Lower leg skin (tissue), 3 donors: ENCODE results near the gene SYCP2.

Source experiments
- CTCF ChIP-seq, 3 donors: fragments of 450-650 bp; IDR thresholded peaks; one replicate each; pipeline ENCODE4 v1.5.1; 2016; ENCODE audit warnings: antibody characterized with exemption in 3 of 3, mild to moderate bottlenecking in 3 of 3, moderate library complexity in 2 of 3
- POLR2A ChIP-seq, 2 donors: fragments of 450-650 bp; IDR thresholded peaks; one replicate each; pipeline ENCODE4 v1.6.1; 2016 to 2017; ENCODE audit warnings: antibody characterized with exemption in 2 of 2, mild to moderate bottlenecking in 1 of 2, moderate library complexity in 1 of 2

- TF ChIP-seq CTCF (IDR thresholded peaks at IDR 0.05) (no peak), POLR2A (IDR thresholded peaks at IDR 0.05) (no peak)
Observed at GRCh38 chr20:59888050-59888449, 45.4 kb downstream of the SYCP2 start.
